Thymus (tissue), 11 donors: Measurements from ENCODE around the gene CFAP99. TPM values are rescaled to one million over a fixed set of nuclear protein-coding genes. Genes with fewer than 3 reads are reported as not detected.
A peak's percentile ranks its signal among the peaks of the same experiment; 100 is the strongest.
"Not testable (repeated sequence)": the region's sequence is repeated elsewhere in the genome, so short reads cannot be mapped to it uniquely, and the experiment has no call there.

Experiments used
- DNase-seq, 9 donors: peaks; one replicate each; pipeline ENCODE4 v3.0.0-alpha.2; 2013; ENCODE audit warnings: low spot score in 9 of 9, low read depth in 6 of 9, missing footprints in 1 of 9
- H3K27ac ChIP-seq, 2 donors: one replicate each; pipeline ENCODE4 v1.5.1; 2013; ENCODE audit warnings: control low read depth in 1 of 2, low read depth in 1 of 2, low read length in 1 of 2, mild to moderate bottlenecking in 1 of 2, moderate library complexity in 1 of 2
- H3K27me3 ChIP-seq, 2 donors: one replicate each; pipeline ENCODE4 v1.5.1; 2013; ENCODE audit warnings: low read length in 1 of 2; ENCODE audit not compliant: control insufficient read depth in 2 of 2, insufficient read depth in 1 of 2
- H3K36me3 ChIP-seq, 2 donors: one replicate each; pipeline ENCODE4 v1.5.1; 2013; ENCODE audit warnings: low read length in 1 of 2, mild to moderate bottlenecking in 1 of 2, moderate library complexity in 1 of 2; ENCODE audit not compliant: control insufficient read depth in 2 of 2, insufficient read depth in 2 of 2
- H3K4me1 ChIP-seq, 2 donors: one replicate each; pipeline ENCODE4 v1.5.1; 2013; ENCODE audit warnings: low read length in 2 of 2; ENCODE audit not compliant: control insufficient read depth in 2 of 2, insufficient read depth in 2 of 2
- H3K4me3 ChIP-seq, 2 donors: one replicate each; pipeline ENCODE4 v1.5.1; 2013; ENCODE audit warnings: low read length in 2 of 2, control low read depth in 1 of 2, mild to moderate bottlenecking in 1 of 2
- H3K9me3 ChIP-seq, 2 donors: one replicate each; pipeline ENCODE4 v1.5.1; 2013; ENCODE audit warnings: low read length in 1 of 2, mild to moderate bottlenecking in 1 of 2; ENCODE audit not compliant: control insufficient read depth in 2 of 2, insufficient read depth in 1 of 2
- WGBS: extraction: QIAGEN DNeasy Blood & Tissue Kit; methylation state at CpG from one replicate; pipeline ENCODE4 v1.1.7; 2013; 5-methylcytosine and 5-hydroxymethylcytosine counted together
- polyA plus RNA-seq: library from polyadenylated mRNA; stranded (reverse); fragments of 200-250 nt; gene quantifications from one replicate; pipeline ENCODE4 v1.2.3, GENCODE V29; 2013
- total RNA-seq: library from RNA; stranded (reverse); fragments of 120-200 nt; gene quantifications from one replicate; pipeline ENCODE4 v1.2.4, GENCODE V29; 2013
- donor health status: healthy.

Gene CFAP99
- total and polyA plus RNA-seq, 2 donors, result 0.18 to 0.19 TPM

- peaks cover 14 to 22% of the 10 kb centered on the region in 2 donors for H3K4me1 ChIP-seq
- not testable (repeated sequence) for H3K9me3 ChIP-seq, H3K27ac ChIP-seq, H3K36me3 ChIP-seq, H3K4me3 ChIP-seq, DNase-seq
- H3K27me3 ChIP-seq, result peaks cover 3 to 34% of the 10 kb centered on the region in 2 donors
Observed at GRCh38 chr4:2465544-2465943, 46.8 kb downstream of the CFAP99 start.

GRCh38 chr4:2468456-2469191, 49.9 kb downstream of the CFAP99 start, which contains the start of gene RNF4:
TSS of gene RNF4 (plus strand) at chr4:2469106. CDS start at chr4:2490494, 21,388 bp downstream.
- Histone ChIP-seq H3K36me3 (peaks cover 13 to 30% of the 10 kb centered on the region in 2 donors), H3K27me3 (peaks cover 0 to 9% of the 10 kb centered on the region in 2 donors), H3K9me3 (no peaks in the 10 kb centered on the region), H3K27ac (peak within 1 kb of the TSS; percentile 97 to 99), H3K4me1 (peaks cover 14 to 22% of the 10 kb centered on the region in 2 donors), H3K4me3 (peak within 1 kb of the TSS; percentile 92)
- DNase-seq, result peak; percentile 84 to 98 (median 94)
- WGBS, result under 1% methylated on average over 74 of the region's 74 CpGs

- DNase-seq, result peak in 8 of 9 donors; percentile 41 to 86 (median 67)
- peak overlapping the region; percentile 97 to 99 for H3K27ac ChIP-seq
- peaks cover 0 to 3% of the 10 kb centered on the region in 2 donors for H3K27me3 ChIP-seq
- H3K4me1 ChIP-seq, result peaks cover 14 to 22% of the 10 kb centered on the region in 2 donors
- under 1% methylated on average over 78 of the region's 78 CpGs for WGBS
- peaks cover 13 to 33% of the 10 kb centered on the region in 2 donors for H3K36me3 ChIP-seq
- H3K9me3 ChIP-seq, result no peaks in the 10 kb centered on the region
- H3K4me3 ChIP-seq, result peak overlapping the region; percentile 92
Observed at GRCh38 chr4:2469192-2469984, 50.6 kb downstream of the CFAP99 start.

- Histone ChIP-seq H3K36me3 (peaks cover 17 to 34% of the 10 kb centered on the region in 2 donors), H3K27me3 (no peaks in the 10 kb centered on the region), H3K4me3 (peak overlapping the region; percentile 92), H3K9me3 (no peaks in the 10 kb centered on the region), H3K27ac (peak overlapping the region in 1 of 2 donors; percentile 42), H3K4me1 (peaks cover 14 to 25% of the 10 kb centered on the region in 2 donors)
- no peak for DNase-seq
- 89% methylated on average over 7 of the region's 7 CpGs for WGBS
Observed at GRCh38 chr4:2470791-2471190, 52.0 kb downstream of the CFAP99 start.

DNA sequence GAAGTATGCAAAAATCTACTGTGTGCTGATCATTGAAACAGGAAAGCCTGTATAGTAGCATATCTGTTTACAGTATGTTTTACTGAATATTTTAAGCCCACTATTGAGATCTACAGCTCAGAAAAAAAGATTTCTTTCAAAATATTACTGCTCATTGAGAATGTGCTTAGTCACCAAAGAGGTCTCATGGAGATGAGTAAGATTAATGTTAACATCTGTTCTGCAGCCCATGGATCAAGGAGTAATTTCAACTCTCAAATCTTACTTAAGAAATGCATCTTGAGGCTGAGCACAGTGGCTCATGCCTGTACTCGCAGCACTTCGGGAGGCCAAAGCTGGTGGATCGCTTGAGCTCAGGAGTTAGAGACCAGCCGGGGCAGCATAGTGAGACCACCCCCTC, 53.4 kb downstream of the CFAP99 start:
- H3K9me3 ChIP-seq, result no peaks in the 10 kb centered on the region
- H3K36me3 ChIP-seq, result peaks cover 26 to 31% of the 10 kb centered on the region in 2 donors
- no peak overlapping the region for H3K27ac ChIP-seq
- DNase-seq, result no peak
- H3K4me1 ChIP-seq, result peaks cover 14 to 25% of the 10 kb centered on the region in 2 donors
- H3K27me3 ChIP-seq, result no peaks in the 10 kb centered on the region
- H3K4me3 ChIP-seq, result no peak overlapping the region
- 99% methylated on average over 4 of the region's 4 CpGs for WGBS

DNA sequence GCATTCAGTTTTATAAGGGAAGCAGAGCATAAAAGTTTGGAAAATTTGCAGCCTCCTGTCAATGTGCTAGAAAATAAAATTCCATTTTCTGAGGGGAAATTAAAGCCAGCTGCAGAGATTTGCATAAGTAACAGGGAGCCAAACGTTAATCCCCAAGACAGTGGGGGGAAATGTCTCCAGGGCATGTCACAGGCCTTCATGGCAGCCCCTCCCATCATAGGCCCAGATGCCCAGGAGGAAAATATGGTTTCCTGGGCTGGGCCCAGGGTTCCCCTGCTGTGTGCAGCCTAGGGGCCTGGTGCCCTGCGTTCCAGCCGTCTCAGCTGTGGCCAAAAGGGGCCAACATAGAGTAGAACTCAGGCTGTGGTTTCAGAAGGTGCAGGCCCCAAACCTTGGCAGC, 59.5 kb downstream of the CFAP99 start:
- Histone ChIP-seq H3K36me3 (peaks cover 28 to 31% of the 10 kb centered on the region in 2 donors), H3K4me1 (peaks cover 11 to 25% of the 10 kb centered on the region in 2 donors), H3K9me3 (no peaks in the 10 kb centered on the region), H3K27me3 (no peaks in the 10 kb centered on the region), H3K4me3 (no peak overlapping the region), H3K27ac (peak overlapping the region in 1 of 2 donors; percentile 18)
- WGBS, result 23% methylated on average over 3 of the region's 3 CpGs
- no peak for DNase-seq

- Histone ChIP-seq H3K36me3 (peaks cover 24 to 26% of the 10 kb centered on the region in 2 donors), H3K4me3 (no peak overlapping the region), H3K27me3 (no peaks in the 10 kb centered on the region), H3K27ac (no peak overlapping the region), H3K9me3 (no peaks in the 10 kb centered on the region), H3K4me1 (peaks cover 20 to 42% of the 10 kb centered on the region in 2 donors)
- 98% methylated on average over 5 of the region's 5 CpGs for WGBS
- DNase-seq, result no peak
Observed at GRCh38 chr4:2480649-2481048, 61.9 kb downstream of the CFAP99 start.

GRCh38 chr4:2482192-2482591, 63.4 kb downstream of the CFAP99 start:
- Histone ChIP-seq H3K9me3 (peaks cover 0 to 6% of the 10 kb centered on the region in 2 donors), H3K36me3 (peaks cover 15 to 33% of the 10 kb centered on the region in 2 donors), H3K4me1 (peaks cover 25 to 55% of the 10 kb centered on the region in 2 donors), H3K27ac (peak overlapping the region in 1 of 2 donors; percentile 0), H3K4me3 (no peak overlapping the region), H3K27me3 (no peaks in the 10 kb centered on the region)
- DNase-seq, result no peak
- 95% methylated on average over 4 of the region's 4 CpGs for whole genome bisulfite sequencing

DNA sequence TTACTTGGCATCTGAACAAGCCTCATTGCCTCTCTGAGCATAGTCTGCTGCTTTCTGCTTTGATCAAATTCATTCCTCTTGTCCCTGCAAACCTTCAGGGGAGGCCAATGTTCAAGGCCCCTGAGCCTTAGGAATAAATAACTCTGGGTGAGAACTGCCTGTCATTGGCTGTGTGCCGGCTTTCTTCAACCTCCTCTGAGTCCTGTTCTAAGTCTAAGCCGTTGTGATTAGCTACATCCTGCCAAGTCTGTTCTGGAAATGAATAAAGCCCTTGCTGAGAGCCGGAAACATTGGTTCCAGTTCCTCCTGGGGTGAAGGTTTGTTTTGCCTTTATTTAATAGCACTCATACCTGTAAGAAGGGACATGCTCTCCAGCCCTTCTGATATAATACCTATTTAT, 63.9 kb downstream of the CFAP99 start:
- Histone ChIP-seq H3K9me3 (peaks cover 0 to 6% of the 10 kb centered on the region in 2 donors), H3K27ac (no peak overlapping the region), H3K4me1 (peaks cover 25 to 55% of the 10 kb centered on the region in 2 donors), H3K4me3 (no peak overlapping the region), H3K27me3 (no peaks in the 10 kb centered on the region), H3K36me3 (peaks cover 15 to 33% of the 10 kb centered on the region in 2 donors)
- DNase-seq, result no peak
- WGBS, result 68% methylated on average over 3 of the region's 3 CpGs
